HepG2 (cell line): Measurements from ENCODE around the gene PLA2G4D. TPM values are rescaled to one million over a fixed set of nuclear protein-coding genes. Genes with fewer than 3 reads are reported as not detected.

Experiments
- FOSL1 ChIP-seq: sonication (generic); formaldehyde crosslinking; IDR thresholded peaks from 2 replicates; pipeline ENCODE4 v1.9.0; 2021; ENCODE audit warnings: missing genetic modification reagents, borderline replicate concordance
- GABPA ChIP-seq, 2 experiments: IDR thresholded peaks; 2 replicates each; pipeline ENCODE4 v1.6.1; 2011 to 2016; ENCODE audit warnings: low read depth in 2 of 2, low read length in 1 of 2, missing biosample characterization in 1 of 2, missing genetic modification characterization in 1 of 2
- MEIS2 ChIP-seq: sonication (generic); formaldehyde crosslinking; IDR thresholded peaks from 2 replicates; pipeline ENCODE4 v1.9.0; 2021; ENCODE audit warnings: mild to moderate bottlenecking, missing genetic modification reagents
- PRDM15 ChIP-seq: sonication (generic); formaldehyde crosslinking; IDR thresholded peaks from 2 replicates; pipeline ENCODE4 v1.4.0; 2020; ENCODE audit warnings: missing genetic modification reagents
- TFDP1 ChIP-seq: IDR thresholded peaks from 2 replicates; pipeline ENCODE4 v1.6.1; 2016; ENCODE audit warnings: missing compliant biosample characterization, missing genetic modification reagents, borderline replicate concordance
- THAP11 ChIP-seq: IDR thresholded peaks from 2 replicates; pipeline ENCODE4 v1.6.1; 2016; ENCODE audit warnings: missing biosample characterization, missing genetic modification reagents
- ZBTB10 ChIP-seq: sonication (generic); formaldehyde crosslinking; IDR thresholded peaks from 2 replicates; pipeline ENCODE4 v1.4.0; 2020; ENCODE audit warnings: missing genetic modification reagents, borderline replicate concordance
- ZBTB4 ChIP-seq: sonication (generic); formaldehyde crosslinking; IDR thresholded peaks from 2 replicates; pipeline ENCODE4 v1.4.0; 2020; ENCODE audit warnings: missing genetic modification reagents, mild to moderate bottlenecking, borderline replicate concordance
- ZNF235 ChIP-seq: sonication (generic); formaldehyde crosslinking; IDR thresholded peaks from 2 replicates; pipeline ENCODE4 v1.8.1; 2023; ENCODE audit warnings: mild to moderate bottlenecking, missing genetic modification reagents, borderline replicate concordance
- ZNF597 ChIP-seq: sonication (generic); formaldehyde crosslinking; IDR thresholded peaks from 2 replicates; pipeline ENCODE4 v1.5.0; 2020; ENCODE audit warnings: missing genetic modification reagents
- ZNF629 ChIP-seq: sonication (generic); formaldehyde crosslinking; conservative IDR thresholded peaks from 2 replicates; pipeline ENCODE4 v1.5.0; 2020; ENCODE audit warnings: missing genetic modification reagents
- ZNF788 ChIP-seq: sonication (generic); formaldehyde crosslinking; IDR thresholded peaks from 2 replicates; pipeline ENCODE4 v1.5.0; 2020; ENCODE audit warnings: mild to moderate bottlenecking, missing genetic modification reagents, borderline replicate concordance
- polyA plus RNA-seq, 8 experiments: library from polyadenylated mRNA; depleted of rRNA in 3 of 8; stranded (reverse) in 7 of 8; unstranded in 1 of 8; fragments of >200 nt; fragmentation: Illumina TruSeq in 4 of 8; extraction: Trizol in 4 of 8; gene quantifications; 2 replicates each; pipeline versions ENCODE4 v1.2.1 to v1.2.3, GENCODE V29; 2011 to 2016; ENCODE audit warnings: low read depth in 4 of 8, missing spikeins in 1 of 8, mixed read lengths in 1 of 8; ENCODE audit not compliant: insufficient read depth in 1 of 8
- total RNA-seq, 5 experiments: library from RNA; depleted of rRNA; stranded (reverse); fragments of >200 nt; fragmentation: Illumina TruSeq; extraction: Trizol; gene quantifications; 2 replicates each; pipeline ENCODE4 v1.2.3, GENCODE V29; 2016; ENCODE audit warnings: low read depth in 1 of 5

PLA2G4D gene
- total and polyA plus RNA-seq, 2 of the 13 experiments (the other 11 are each of a cell fraction or from before 2014, with no cell fraction given): 0.04 to 0.21 TPM

- no peak for TF ChIP-seq ZBTB4 (CRISPR knock-in tag)
- no peak; the same call in 1 of the 2 replicates for TF ChIP-seq ZNF788
- no peak for TF ChIP-seq FOSL1 (CRISPR knock-in tag)
- TF ChIP-seq ZNF235: no peak
- TF ChIP-seq THAP11: peak; percentile 53; the same call in 1 of the 2 replicates
- TF ChIP-seq MEIS2 (CRISPR knock-in tag): peak; percentile 65; the same call in 1 of the 2 replicates
- peak; percentile 59; the same call in 1 of the 2 replicates for TF ChIP-seq TFDP1 (CRISPR knock-in tag)
- TF ChIP-seq PRDM15: no peak
- TF ChIP-seq ZBTB10 (CRISPR knock-in tag): no peak
- no peak for TF ChIP-seq GABPA (IDR thresholded peaks at IDR 0.05; ENCODE audit: low read depth, low read length)
- TF ChIP-seq GABPA (CRISPR knock-in tag; IDR thresholded peaks at IDR 0.05; ENCODE audit: low read depth): no peak
- TF ChIP-seq ZNF629: no peak
- TF ChIP-seq ZNF597: no peak
Observed at GRCh38 chr15:42056934-42057798, 37.2 kb downstream of the PLA2G4D start (continued).
